ENCODE measurements around the gene RIN1.

GRCh38 chr11:66321606-66322005, 14.6 kb downstream of the RIN1 start:
- TF ChIP-seq, protein P1, sequence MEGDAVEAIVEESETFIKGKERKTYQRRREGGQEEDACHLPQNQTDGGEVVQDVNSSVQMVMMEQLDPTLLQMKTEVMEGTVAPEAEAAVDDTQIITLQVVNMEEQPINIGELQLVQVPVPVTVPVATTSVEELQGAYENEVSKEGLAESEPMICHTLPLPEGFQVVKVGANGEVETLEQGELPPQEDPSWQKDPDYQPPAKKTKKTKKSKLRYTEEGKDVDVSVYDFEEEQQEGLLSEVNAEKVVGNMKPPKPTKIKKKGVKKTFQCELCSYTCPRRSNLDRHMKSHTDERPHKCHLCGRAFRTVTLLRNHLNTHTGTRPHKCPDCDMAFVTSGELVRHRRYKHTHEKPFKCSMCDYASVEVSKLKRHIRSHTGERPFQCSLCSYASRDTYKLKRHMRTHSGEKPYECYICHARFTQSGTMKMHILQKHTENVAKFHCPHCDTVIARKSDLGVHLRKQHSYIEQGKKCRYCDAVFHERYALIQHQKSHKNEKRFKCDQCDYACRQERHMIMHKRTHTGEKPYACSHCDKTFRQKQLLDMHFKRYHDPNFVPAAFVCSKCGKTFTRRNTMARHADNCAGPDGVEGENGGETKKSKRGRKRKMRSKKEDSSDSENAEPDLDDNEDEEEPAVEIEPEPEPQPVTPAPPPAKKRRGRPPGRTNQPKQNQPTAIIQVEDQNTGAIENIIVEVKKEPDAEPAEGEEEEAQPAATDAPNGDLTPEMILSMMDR (IDR thresholded peaks at IDR 0.05), result no peak
- TF ChIP-seq POLR2A (IDR thresholded peaks at IDR 0.05), result no peak
